BLaER1 treated with 17β-estradiol and CSF1 and Interleukin-3, amounts not matched to agents 10 nM and 100 nM (cell line): ENCODE data around the gene GABRR2.

Experiments used
- H3K27ac ChIP-seq, 11 experiments: shearing (Covaris generic); formaldehyde crosslinking; 2 replicates each; pipeline ENCODE4 v1.8.1; 2022
- H3K27me3 ChIP-seq, 11 experiments: shearing (Covaris generic); formaldehyde crosslinking; 2 replicates each; pipeline ENCODE4 v1.8.1; 2022
- H3K36me3 ChIP-seq, 11 experiments: shearing (Covaris generic); formaldehyde crosslinking; 2 replicates each; pipeline ENCODE4 v1.8.1; 2022
- H3K4me1 ChIP-seq, 10 experiments: shearing (Covaris generic); formaldehyde crosslinking; 2 replicates each; pipeline ENCODE4 v1.8.1; 2022
- H3K4me2 ChIP-seq, 11 experiments: shearing (Covaris generic); formaldehyde crosslinking; 2 replicates each; pipeline ENCODE4 v1.8.1; 2022
- H3K4me3 ChIP-seq, 10 experiments: shearing (Covaris generic); formaldehyde crosslinking; 2 replicates each; pipeline ENCODE4 v1.8.1; 2022
- H3K9ac ChIP-seq, 11 experiments: shearing (Covaris generic); formaldehyde crosslinking; 2 replicates each; pipeline ENCODE4 v1.8.1; 2022
- H3K9me3 ChIP-seq, 11 experiments: shearing (Covaris generic); formaldehyde crosslinking; replicated peaks in 1 of 11; 2 replicates each; pipeline ENCODE4 v1.8.1; 2022
- H4K20me1 ChIP-seq, 11 experiments: shearing (Covaris generic); formaldehyde crosslinking; 2 replicates each; pipeline ENCODE4 v1.8.1; 2022
- Cebpa-rat ChIP-seq, 11 experiments: shearing (Covaris generic); IDR thresholded peaks; 2 replicates each; pipeline ENCODE4 v1.8.1; 2022

GABRR2 gene

DNA sequence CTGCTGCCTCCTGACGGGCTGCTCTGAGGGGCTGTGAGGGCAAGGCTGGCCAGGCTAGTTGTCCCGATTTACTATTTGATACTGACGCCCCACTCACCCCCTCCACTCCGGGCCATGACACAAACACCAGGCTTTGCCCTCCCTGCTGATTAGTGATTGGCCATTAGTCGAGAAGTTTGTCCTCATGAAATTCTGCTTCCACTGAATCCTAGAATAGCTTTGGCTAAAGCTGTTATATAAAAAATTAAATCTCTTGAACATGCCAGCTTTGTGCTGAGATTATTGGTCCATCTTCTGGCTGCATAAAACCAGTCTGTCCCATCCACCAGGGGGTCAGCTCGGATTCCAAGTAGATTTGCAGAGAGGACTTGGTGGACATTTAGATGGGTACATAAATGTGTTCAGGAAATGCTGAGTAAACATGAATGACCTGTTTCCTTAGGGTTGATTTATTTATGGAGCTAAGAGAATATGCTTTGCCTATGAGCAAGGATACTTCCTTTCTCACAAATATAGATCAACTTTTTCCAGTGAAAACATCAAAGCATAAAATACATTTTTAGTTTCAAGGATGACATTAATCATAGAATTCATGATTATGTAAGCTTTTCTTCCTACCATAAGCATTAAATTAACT is at the start of gene GABRR2:
Gene GABRR2 (minus strand): TSS at position 51 of the 637 bp plus-strand sequence. CDS start 134 bp downstream, outside the sequence.
- Histone ChIP-seq H3K4me2 (no peak within 1 kb of the TSS), H3K4me1 (peaks cover 0 to 40% (median 0%) of the 10 kb centered on the region in 10 experiments; a peak in 5 of 20 replicates), H3K4me3 (no peak within 1 kb of the TSS), H3K27ac (no peak within 1 kb of the TSS), H3K27me3 (no peaks in the 10 kb centered on the region), H3K9ac (no peak within 1 kb of the TSS), H3K36me3 (peaks cover 0 to 29% (median 10%) of the 10 kb centered on the region in 11 experiments; a peak in 12 of 22 replicates), H3K9me3 (peaks cover 0 to 2% (median 0%) of the 10 kb centered on the region in 11 experiments; a peak in 1 of 22 replicates), H4K20me1 (no peaks in the 10 kb centered on the region)
- TF ChIP-seq Cebpa-rat (IDR thresholded peaks at IDR 0.05) = no peak

DNA sequence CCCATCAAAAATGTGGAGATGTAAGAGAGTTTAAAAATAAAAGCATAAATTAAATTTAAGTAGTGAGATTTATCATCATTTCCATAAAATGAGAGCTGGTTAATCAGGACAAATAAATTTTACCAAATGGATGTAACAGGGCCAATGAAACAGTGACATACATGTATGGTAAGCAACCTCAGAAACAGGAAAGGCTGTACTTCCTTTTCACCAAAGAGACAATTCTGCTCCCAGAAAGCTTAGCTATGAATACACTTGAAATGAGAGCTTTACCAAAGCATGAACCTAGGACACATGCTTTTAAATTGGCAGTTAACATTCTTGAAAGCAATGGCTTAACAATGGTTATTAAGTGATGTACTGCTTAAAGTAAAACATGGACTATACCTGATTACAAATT is 49.5 kb upstream of the GABRR2 start:
- peaks cover 0 to 4% (median 0%) of the 10 kb centered on the region in 11 experiments; a peak in 2 of 22 replicates for H4K20me1 ChIP-seq
- TF ChIP-seq Cebpa-rat (IDR thresholded peaks at IDR 0.05) = no peak
- H3K4me3 ChIP-seq = no peak overlapping the region
- peak overlapping the region in 4 of 11 experiments; percentile 9 to 23 (median 18); a peak in 2 of 22 replicates for H3K27ac ChIP-seq
- H3K9ac ChIP-seq = no peak overlapping the region
- H3K36me3 ChIP-seq = peaks cover 0 to 20% (median 10%) of the 10 kb centered on the region in 11 experiments; a peak in 7 of 22 replicates
- H3K27me3 ChIP-seq = no peaks in the 10 kb centered on the region
- peak overlapping the region in 10 of 11 experiments; percentile 24 to 48 (median 39); a peak in 17 of 22 replicates for H3K4me2 ChIP-seq
- H3K9me3 ChIP-seq = no peaks in the 10 kb centered on the region; a peak in 1 of 22 replicates
- H3K4me1 ChIP-seq = peaks cover 34 to 47% (median 40%) of the 10 kb centered on the region in 10 experiments

DNA sequence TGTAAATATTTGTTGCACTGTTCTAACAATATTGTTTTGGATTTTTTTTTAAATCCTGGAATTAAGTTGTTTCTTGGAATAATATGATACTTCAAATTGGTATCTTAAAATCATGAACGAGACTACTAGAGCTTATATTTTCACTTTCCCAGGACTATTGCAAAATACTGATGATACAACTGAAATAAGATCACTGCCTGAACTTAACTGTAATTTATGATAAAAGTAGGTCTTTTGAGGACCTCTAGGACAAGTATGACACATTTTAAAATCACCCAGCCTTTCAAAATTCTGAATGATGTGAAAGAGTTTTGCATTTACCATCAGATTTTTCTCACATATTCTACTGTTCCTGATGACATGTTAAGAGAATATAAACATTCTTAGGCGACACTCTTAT is 46.1 kb upstream of the GABRR2 start:
- H3K4me1 ChIP-seq = peaks cover 48 to 74% (median 65%) of the 10 kb centered on the region in 10 experiments

DNA sequence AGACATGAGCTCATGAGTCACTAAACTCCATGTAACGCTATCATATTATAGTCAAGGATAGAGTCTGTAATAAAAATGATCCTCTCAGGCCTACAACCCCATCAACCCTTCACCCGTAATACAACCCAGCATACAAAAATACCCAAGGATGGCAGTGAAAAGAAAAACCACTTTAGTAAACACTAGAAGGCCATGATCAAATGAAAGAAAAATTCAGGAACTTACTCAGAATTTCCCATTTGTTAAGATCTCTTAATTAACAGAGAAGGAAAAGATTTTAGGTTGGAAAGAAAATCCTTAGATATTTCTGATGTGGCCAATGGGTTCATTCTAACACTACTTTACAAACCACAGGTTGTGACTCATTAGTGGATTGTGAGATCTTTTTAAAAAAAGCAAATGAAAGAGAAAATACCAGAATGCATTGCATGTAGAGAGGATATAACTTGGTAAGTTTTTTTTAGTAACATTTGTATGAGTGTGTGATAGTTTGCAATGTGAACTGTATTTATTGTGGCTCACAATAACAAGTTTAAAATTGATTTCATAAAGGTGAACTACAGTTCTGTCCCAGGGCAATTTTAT is 45.4 kb upstream of the GABRR2 start:
- Histone ChIP-seq H3K36me3 (no peaks in the 10 kb centered on the region; a peak in 1 of 22 replicates), H3K4me3 (no peak overlapping the region), H3K27me3 (no peaks in the 10 kb centered on the region), H3K9ac (peak overlapping the region in 2 of 11 experiments; percentile 40 to 49; a peak in 6 of 22 replicates), H3K9me3 (no peaks in the 10 kb centered on the region; a peak in 1 of 22 replicates), H3K27ac (peak overlapping the region in 10 of 11 experiments; percentile 10 to 100 (median 95); a peak in 18 of 22 replicates), H3K4me2 (peak overlapping the region; percentile 12 to 74 (median 42); a peak in 15 of 22 replicates), H3K4me1 (peaks cover 43 to 74% (median 62%) of the 10 kb centered on the region in 10 experiments), H4K20me1 (no peaks in the 10 kb centered on the region)
- TF ChIP-seq Cebpa-rat (IDR thresholded peaks at IDR 0.05) = no peak

More for the DNA sequence above, 46.1 kb upstream of the GABRR2 start:
- no peaks in the 10 kb centered on the region for H4K20me1 ChIP-seq
- peaks cover 0 to 2% (median 0%) of the 10 kb centered on the region in 11 experiments; a peak in 3 of 22 replicates for H3K36me3 ChIP-seq
- H3K9ac ChIP-seq = no peak overlapping the region
- no peaks in the 10 kb centered on the region; a peak in 1 of 22 replicates for H3K9me3 ChIP-seq
- peak overlapping the region in 8 of 11 experiments; percentile 5 to 74 (median 48); a peak in 8 of 22 replicates for H3K4me2 ChIP-seq
- no peaks in the 10 kb centered on the region for H3K27me3 ChIP-seq
- H3K27ac ChIP-seq = peak overlapping the region in 8 of 11 experiments; percentile 66 to 100 (median 99); a peak in 15 of 22 replicates
- no peak for TF ChIP-seq Cebpa-rat (IDR thresholded peaks at IDR 0.05)
- no peak overlapping the region for H3K4me3 ChIP-seq

DNA sequence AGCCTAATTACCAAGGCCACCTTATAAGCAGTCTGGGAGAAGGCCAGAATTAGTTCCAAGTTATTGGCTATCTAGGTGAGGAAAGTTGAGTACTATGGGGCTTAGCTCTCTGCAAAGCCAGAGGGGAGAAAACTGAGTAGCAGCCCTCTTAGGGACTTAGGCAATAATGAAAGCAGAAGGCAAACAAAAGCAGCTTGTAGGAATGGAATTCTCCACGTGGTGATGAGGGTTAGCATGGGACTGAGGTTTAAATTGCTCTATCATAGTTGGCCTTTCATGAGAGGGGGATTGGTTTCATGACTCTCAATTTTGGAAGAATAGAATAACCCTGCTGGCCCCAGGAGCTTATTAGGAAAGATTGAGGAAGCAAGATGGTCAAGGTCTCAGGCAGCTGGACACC is 44.5 kb upstream of the GABRR2 start:
- H3K27me3 ChIP-seq = no peaks in the 10 kb centered on the region
- peaks cover 34 to 71% (median 57%) of the 10 kb centered on the region in 10 experiments for H3K4me1 ChIP-seq
- peak overlapping the region in 4 of 11 experiments; percentile 29 to 42 (median 39); a peak in 7 of 22 replicates for H3K9ac ChIP-seq
- no peak for TF ChIP-seq Cebpa-rat (IDR thresholded peaks at IDR 0.05)
- H3K36me3 ChIP-seq = no peaks in the 10 kb centered on the region
- peak overlapping the region in 10 of 11 experiments; percentile 17 to 76 (median 60); a peak in 19 of 22 replicates for H3K4me2 ChIP-seq
- H3K9me3 ChIP-seq = no peaks in the 10 kb centered on the region; a peak in 1 of 22 replicates
- H3K27ac ChIP-seq = peak overlapping the region in 9 of 11 experiments; percentile 37 to 100 (median 99); a peak in 17 of 22 replicates
- no peak overlapping the region for H3K4me3 ChIP-seq
- H4K20me1 ChIP-seq = no peaks in the 10 kb centered on the region

DNA sequence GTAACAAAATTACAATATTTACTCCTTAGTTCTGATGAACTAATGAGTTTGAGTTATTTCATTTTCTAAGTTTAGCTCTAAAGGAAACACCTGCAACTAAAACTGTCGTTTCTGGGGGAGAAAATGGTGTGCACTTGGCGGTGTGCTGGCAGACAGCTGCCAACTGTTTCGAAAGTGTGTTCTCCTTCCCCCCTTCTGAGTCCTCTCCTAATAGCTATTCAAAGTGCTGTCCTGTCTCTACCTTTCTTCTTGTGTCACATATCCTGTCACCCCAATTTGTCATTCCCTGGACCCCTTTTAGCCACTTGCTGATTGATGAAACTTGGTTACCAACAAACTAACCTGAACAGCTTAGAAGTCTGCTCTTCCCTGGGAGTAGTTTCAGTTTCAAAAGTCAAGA is 42.3 kb upstream of the GABRR2 start:
- Histone ChIP-seq H3K27ac (peak overlapping the region; percentile 12 to 100 (median 91); a peak in 20 of 22 replicates), H3K4me1 (peaks cover 48 to 79% (median 64%) of the 10 kb centered on the region in 10 experiments)

DNA sequence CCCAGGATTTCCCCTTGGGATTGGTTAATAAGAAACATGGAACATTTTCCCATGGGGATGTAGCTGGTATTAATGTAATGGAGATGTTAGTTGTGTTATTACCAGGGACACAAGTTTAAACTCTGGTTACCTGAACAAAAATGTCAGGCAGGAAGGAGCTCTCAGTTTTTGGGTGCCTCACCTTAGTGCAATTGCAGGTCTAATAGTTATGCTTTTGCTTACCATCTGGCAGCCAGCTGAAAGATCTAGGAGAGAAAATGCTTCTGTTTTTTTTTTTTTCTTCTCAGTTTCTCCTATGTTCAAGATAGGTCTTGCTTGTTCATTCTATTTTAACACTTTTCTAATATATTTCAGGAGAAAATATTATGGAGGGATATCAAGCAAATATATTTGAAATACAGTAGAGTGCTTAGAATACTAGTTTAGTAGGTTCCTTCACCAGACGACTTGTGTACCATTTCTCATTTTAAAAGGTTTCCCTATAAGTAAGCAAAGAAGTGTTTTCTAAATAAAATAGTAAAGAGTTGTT is 41.6 kb upstream of the GABRR2 start:
- peak overlapping the region in 10 of 11 experiments; percentile 36 to 100 (median 95); a peak in 19 of 22 replicates for H3K27ac ChIP-seq
- no peaks in the 10 kb centered on the region; a peak in 1 of 22 replicates for H4K20me1 ChIP-seq
- H3K9ac ChIP-seq = peak overlapping the region in 10 of 11 experiments; percentile 55 to 84 (median 74); a peak in 17 of 22 replicates
- no peaks in the 10 kb centered on the region for H3K27me3 ChIP-seq
- H3K4me3 ChIP-seq = peak overlapping the region in 5 of 10 experiments; percentile 22 to 44 (median 26); a peak in 6 of 20 replicates
- no peak for TF ChIP-seq Cebpa-rat (IDR thresholded peaks at IDR 0.05)
- H3K4me1 ChIP-seq = peaks cover 48 to 79% (median 64%) of the 10 kb centered on the region in 10 experiments
- no peaks in the 10 kb centered on the region for H3K9me3 ChIP-seq
- peak overlapping the region; percentile 64 to 81 (median 75); a peak in 20 of 22 replicates for H3K4me2 ChIP-seq
- no peaks in the 10 kb centered on the region for H3K36me3 ChIP-seq

More for the DNA sequence above, 42.3 kb upstream of the GABRR2 start:
- peak in 3 of 11 experiments; percentile 21 to 55 (median 44); a peak in 2 of 22 replicates for TF ChIP-seq Cebpa-rat (IDR thresholded peaks at IDR 0.05)
- peak overlapping the region; percentile 55 to 84 (median 72); a peak in 20 of 22 replicates for H3K9ac ChIP-seq
- no peaks in the 10 kb centered on the region for H3K27me3 ChIP-seq
- H4K20me1 ChIP-seq = no peaks in the 10 kb centered on the region
- peak overlapping the region; percentile 22 to 65 (median 42); a peak in 16 of 20 replicates for H3K4me3 ChIP-seq
- peak overlapping the region; percentile 64 to 81 (median 75) for H3K4me2 ChIP-seq
- H3K9me3 ChIP-seq = no peaks in the 10 kb centered on the region
- no peaks in the 10 kb centered on the region for H3K36me3 ChIP-seq

DNA sequence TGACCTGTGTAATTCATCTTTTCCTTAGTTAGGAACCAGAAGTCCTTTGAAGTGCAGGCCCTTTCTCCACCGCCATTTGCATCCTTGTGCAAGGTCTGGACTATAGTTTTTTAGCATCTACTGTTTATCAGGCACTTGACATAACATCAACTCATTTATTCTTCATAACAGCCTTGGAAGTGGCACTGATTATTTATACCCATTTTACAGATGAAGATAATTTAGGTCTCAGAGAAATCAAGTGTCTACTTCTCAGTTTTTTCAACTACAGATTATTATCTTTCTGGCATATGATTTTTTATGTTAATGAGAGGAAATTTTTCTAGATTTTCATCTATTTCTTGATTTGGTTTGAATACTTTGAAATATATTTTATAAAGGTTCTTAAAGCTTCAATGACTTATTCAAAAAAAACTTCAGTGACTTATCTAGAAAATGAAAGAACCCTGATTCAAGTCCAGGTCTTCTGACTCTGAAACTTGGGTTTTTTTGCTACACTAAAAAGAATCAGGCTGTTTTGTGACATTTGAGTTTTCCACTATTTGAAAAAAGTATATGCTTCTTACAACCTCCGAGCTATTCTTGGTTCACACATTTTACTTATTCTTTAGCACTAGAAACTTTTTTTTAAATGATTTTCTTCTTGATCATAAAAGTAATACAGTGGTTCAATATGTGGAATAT is 40.6 kb upstream of the GABRR2 start:
- peak overlapping the region in 4 of 11 experiments; percentile 72 to 76 (median 73); a peak in 6 of 22 replicates for H3K4me2 ChIP-seq
- peaks cover 38 to 69% (median 55%) of the 10 kb centered on the region in 10 experiments for H3K4me1 ChIP-seq
- no peaks in the 10 kb centered on the region for H3K36me3 ChIP-seq
- H4K20me1 ChIP-seq = no peaks in the 10 kb centered on the region; a peak in 1 of 22 replicates
- peak overlapping the region in 6 of 11 experiments; percentile 9 to 84 (median 72); a peak in 4 of 22 replicates for H3K9ac ChIP-seq
- TF ChIP-seq Cebpa-rat (IDR thresholded peaks at IDR 0.05) = no peak
- no peaks in the 10 kb centered on the region for H3K27me3 ChIP-seq
- peak overlapping the region in 8 of 11 experiments; percentile 20 to 100 (median 99); a peak in 15 of 22 replicates for H3K27ac ChIP-seq
- H3K9me3 ChIP-seq = no peaks in the 10 kb centered on the region
- H3K4me3 ChIP-seq = no peak overlapping the region
